Adipocyte (in vitro differentiated cells): ENCODE results near the gene FIBCD1.

Experiments
- DNase-seq: peaks from one replicate; pipeline ENCODE4 v3.0.0-alpha.2; 2015; ENCODE audit warnings: low read depth
- H3K27me3 ChIP-seq: replicated peaks from 2 replicates; pipeline ENCODE4 v1.7.0; 2013; ENCODE audit warnings: mild to moderate bottlenecking, low read length, moderate library complexity; ENCODE audit not compliant: control insufficient read depth, insufficient read depth
- H3K36me3 ChIP-seq: 2 replicates; pipeline ENCODE4 v1.7.0; 2013; ENCODE audit warnings: low read length, mild to moderate bottlenecking, moderate library complexity; ENCODE audit not compliant: control insufficient read depth, insufficient read depth, severe bottlenecking
- H3K4me1 ChIP-seq: 2 replicates; pipeline ENCODE4 v1.7.0; 2013; ENCODE audit warnings: mild to moderate bottlenecking, low read length, moderate library complexity; ENCODE audit not compliant: control insufficient read depth, insufficient read depth
- H3K4me3 ChIP-seq: 2 replicates; pipeline ENCODE4 v1.7.0; 2013; ENCODE audit warnings: mild to moderate bottlenecking, low read length, moderate library complexity
- H3K9ac ChIP-seq: 2 replicates; pipeline ENCODE4 v1.7.0; 2013; ENCODE audit warnings: mild to moderate bottlenecking, low read length, moderate library complexity
- H3K9me3 ChIP-seq: 2 replicates; pipeline ENCODE4 v1.7.0; 2013; ENCODE audit warnings: mild to moderate bottlenecking, low read length, moderate library complexity; ENCODE audit not compliant: control insufficient read depth

Gene FIBCD1

DNA sequence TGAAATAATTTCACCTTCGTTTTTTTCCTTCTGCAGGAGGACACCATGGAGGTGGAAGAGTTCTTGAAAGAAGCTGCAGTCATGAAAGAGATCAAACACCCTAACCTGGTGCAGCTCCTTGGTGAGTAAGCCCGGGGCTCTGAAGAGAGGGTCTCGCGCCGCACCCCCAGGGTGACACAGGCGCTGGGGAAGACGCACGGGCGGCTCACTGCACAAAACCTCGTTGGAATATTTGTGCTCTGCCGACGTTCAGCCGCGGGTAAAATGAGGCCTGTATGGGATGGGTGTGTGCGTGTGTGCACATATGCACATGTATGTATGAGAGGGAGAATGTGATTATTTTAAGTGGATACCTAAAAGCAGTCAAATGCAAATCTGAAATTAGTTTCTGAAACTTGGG lies 67.0 kb downstream of the FIBCD1 start:
- H3K4me1 ChIP-seq: peaks cover 42% of the 10 kb centered on the region
- no peak for DNase-seq
- no peak overlapping the region for H3K4me3 ChIP-seq
- H3K9ac ChIP-seq: no peak overlapping the region
- no peaks in the 10 kb centered on the region for H3K27me3 ChIP-seq
- H3K9me3 ChIP-seq: no peaks in the 10 kb centered on the region
- H3K36me3 ChIP-seq: peaks cover 59% of the 10 kb centered on the region

DNA sequence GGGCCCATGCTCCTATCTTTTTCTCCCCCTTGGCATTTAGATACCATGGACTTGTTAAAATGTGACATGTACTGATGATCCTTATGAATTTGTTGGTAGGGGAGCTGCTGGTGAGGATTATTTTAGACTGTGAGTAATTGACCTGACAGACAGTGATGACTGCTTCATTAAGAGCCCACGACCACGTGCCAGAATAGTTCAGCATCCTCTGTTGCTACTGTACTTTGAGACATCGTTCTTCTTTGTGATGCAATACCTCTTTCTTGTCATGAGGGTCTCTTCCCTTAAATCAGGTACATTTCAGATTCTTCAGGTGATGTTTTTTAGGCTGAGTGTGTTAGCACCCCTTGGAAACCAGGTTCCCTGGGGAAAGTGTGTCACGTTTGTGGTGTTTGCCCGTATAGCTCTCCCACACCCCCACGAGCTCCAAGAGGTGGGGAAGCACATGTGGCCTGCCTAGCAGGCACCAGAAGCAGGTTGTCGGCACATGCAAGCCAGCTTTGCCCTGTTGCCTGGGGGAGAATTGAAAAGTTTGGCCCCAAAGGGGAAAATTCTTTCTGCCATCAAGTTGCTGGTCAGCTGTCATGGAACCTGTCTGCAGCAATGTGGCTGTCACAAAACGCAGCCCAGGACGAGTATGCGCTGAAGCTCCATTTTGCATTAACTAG lies 67.5 kb downstream of the FIBCD1 start:
- H3K4me3 ChIP-seq: no peak overlapping the region
- no peaks in the 10 kb centered on the region for H3K9me3 ChIP-seq
- H3K9ac ChIP-seq: no peak overlapping the region
- H3K4me1 ChIP-seq: peaks cover 43% of the 10 kb centered on the region
- no peak for DNase-seq
- H3K36me3 ChIP-seq: peaks cover 56% of the 10 kb centered on the region
- H3K27me3 ChIP-seq: no peaks in the 10 kb centered on the region

DNA sequence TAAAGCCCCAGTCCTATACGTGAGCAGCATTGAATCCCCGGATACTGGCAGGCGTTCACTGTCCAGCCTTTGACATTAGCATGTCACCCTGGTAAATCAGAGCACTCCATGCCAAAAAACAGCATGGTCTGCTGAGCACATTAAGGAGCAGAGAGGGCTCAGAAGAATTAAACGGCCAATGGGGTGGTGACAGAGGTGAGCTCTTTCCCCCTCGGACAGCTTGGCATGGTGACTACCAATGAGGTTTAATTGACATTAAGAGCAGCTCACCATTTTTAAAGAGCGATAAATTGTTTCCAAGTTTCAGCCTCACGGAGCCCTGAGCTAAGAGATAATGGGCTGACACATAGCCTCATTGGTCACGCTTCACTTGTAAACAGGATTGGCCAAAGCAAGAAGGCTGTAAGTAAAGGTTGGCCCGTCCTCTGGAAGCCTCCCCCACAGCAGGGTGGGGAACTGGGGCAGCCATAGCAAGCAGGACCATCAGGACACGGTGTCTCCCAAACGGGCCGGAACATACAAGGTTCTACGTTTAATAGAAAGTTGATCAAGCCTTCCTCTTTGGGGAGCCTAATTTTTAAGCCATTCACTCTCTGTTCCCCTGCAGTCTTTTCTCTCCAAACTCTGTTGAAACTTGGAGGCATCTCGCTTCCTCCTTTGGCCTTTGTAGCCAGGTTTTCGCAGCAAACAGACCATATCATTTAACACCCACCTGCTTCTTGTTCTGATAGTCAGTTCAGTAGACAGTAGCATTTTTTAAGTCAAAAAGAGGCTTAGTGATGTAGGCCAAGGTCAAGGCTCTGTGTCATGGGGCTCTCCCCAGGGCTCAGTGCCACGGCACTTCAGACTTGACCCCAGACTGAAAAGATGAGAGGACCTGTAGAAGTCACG lies 68.3 kb downstream of the FIBCD1 start:
- Histone ChIP-seq H3K9me3 (no peaks in the 10 kb centered on the region), H3K9ac (peak overlapping the region; percentile 25), H3K4me3 (no peak overlapping the region), H3K4me1 (peaks cover 46% of the 10 kb centered on the region), H3K36me3 (peaks cover 52% of the 10 kb centered on the region), H3K27me3 (no peaks in the 10 kb centered on the region)
- peak; percentile 38 for DNase-seq

DNA sequence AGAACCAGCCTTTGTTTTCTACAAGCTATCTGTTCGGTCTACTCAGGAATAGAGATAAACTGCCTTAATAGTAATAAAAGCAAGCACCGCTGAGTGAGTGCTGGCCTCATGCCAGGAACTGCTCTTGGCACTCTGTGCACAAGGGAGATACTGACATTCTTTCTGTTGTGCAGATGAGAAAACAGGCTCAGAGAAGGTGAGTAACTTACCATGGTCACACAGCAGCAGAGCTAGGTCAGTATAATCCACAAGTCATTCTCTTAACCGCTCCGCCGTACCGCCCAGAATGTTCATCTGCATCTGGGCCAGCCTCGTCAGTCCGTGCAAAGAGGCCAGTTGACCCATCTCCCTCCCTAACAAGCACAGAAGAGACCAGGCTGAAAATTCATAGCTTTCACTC lies 69.8 kb downstream of the FIBCD1 start:
- H3K27me3 ChIP-seq: no peaks in the 10 kb centered on the region
- H3K4me3 ChIP-seq: no peak overlapping the region
- DNase-seq: peak; percentile 28
- no peaks in the 10 kb centered on the region for H3K9me3 ChIP-seq
- H3K4me1 ChIP-seq: peaks cover 46% of the 10 kb centered on the region
- no peak overlapping the region for H3K9ac ChIP-seq
- H3K36me3 ChIP-seq: peaks cover 53% of the 10 kb centered on the region

DNA sequence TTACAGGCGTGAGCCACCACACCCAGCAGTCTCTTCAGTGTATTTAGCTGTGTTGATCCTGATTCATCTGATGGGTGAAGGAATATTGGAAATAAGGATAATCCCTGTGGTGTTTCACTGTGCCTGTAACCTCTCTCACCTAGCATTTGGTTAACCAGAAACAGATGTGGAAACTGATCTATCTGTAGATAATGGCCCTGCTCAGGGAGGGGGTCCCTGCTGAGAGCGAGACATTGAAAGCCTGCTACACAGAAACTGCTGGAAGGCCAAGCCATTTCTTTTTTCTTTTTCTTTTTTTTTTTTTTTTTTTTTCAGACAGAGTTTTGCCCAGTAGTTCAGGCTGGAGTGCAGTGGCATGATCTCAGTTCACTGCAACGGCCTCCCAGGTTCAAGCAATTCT lies 70.8 kb downstream of the FIBCD1 start:
- H3K27me3 ChIP-seq: no peaks in the 10 kb centered on the region
- peaks cover 50% of the 10 kb centered on the region for H3K4me1 ChIP-seq
- H3K36me3 ChIP-seq: peaks cover 53% of the 10 kb centered on the region
- no peak overlapping the region for H3K9ac ChIP-seq
- no peak overlapping the region for H3K4me3 ChIP-seq
- H3K9me3 ChIP-seq: no peaks in the 10 kb centered on the region
- DNase-seq: peak; percentile 19

DNA sequence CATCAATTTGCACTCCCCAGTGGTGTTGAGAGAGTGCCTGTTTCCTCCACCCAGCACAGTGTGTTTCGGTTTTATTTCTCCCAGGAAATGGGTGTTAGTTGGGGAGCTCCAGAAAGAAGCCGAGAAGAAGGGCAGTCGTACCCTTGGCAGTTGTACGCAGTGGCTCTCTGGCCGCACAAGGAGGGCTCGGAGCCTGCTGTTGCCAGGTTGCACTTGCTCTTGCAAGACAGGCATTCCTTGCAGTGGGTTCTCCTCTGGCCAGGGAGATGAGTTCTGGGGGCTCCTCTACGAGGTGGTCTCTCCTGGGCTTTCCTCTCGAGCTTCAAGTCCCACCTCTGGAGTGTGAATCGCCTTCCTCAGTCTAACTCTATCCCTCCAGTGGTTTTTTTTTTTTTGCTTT lies 71.5 kb downstream of the FIBCD1 start:
- no peak for DNase-seq
- Histone ChIP-seq H3K27me3 (no peaks in the 10 kb centered on the region), H3K9me3 (no peaks in the 10 kb centered on the region), H3K36me3 (peaks cover 54% of the 10 kb centered on the region), H3K9ac (peak overlapping the region; percentile 48), H3K4me3 (no peak overlapping the region), H3K4me1 (peaks cover 48% of the 10 kb centered on the region)

DNA sequence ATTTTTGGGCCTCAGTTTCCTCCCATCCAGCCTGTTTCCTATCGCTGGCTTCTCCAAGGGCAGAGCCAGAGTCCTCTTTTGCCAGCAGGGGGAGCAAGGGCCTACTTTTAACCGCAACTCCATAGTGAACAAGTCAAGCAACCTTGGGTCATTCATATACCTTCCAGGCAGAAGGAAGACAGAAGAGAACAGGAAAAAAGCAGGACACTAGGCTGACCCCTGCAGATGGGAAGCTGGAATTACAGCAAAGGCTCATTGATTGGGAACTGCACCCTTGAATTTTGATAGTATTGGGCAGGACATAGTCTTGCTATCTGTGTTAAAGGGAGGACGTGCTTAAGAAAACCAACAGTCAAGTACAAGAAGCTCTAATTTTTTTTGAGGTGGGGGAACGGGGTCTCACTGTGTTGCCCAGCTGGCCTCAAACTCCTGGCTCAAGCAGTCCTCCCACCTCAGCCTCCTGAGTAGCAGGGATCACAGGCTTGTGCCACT lies 72.5 kb downstream of the FIBCD1 start:
- H3K4me3 ChIP-seq: no peak overlapping the region
- DNase-seq: peak; percentile 86
- no peaks in the 10 kb centered on the region for H3K9me3 ChIP-seq
- peaks cover 48% of the 10 kb centered on the region for H3K36me3 ChIP-seq
- no peaks in the 10 kb centered on the region for H3K27me3 ChIP-seq
- H3K4me1 ChIP-seq: peaks cover 56% of the 10 kb centered on the region
- H3K9ac ChIP-seq: no peak overlapping the region

DNA sequence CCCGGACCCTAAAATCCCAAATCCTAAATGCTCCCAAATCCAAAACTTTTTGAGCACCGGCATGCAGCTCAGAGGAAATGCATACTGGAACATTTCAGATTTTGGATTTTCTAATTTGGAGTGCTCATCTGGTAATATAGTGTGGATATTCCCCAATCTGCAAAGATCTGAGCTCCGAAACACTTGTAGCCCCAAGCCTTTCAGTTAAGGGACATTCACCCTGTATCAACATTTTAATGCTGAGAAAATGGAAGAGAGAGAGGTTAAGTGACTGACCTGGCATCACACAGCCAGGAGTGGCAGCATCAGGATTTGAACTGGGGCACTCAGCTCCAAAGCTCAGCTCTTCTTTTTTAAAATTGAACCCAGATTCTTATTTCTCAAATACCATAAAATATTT lies 73.1 kb downstream of the FIBCD1 start:
- no peak for DNase-seq
- Histone ChIP-seq H3K4me3 (no peak overlapping the region), H3K9ac (no peak overlapping the region), H3K36me3 (peaks cover 43% of the 10 kb centered on the region), H3K27me3 (no peaks in the 10 kb centered on the region), H3K4me1 (peaks cover 62% of the 10 kb centered on the region), H3K9me3 (no peaks in the 10 kb centered on the region)

DNA sequence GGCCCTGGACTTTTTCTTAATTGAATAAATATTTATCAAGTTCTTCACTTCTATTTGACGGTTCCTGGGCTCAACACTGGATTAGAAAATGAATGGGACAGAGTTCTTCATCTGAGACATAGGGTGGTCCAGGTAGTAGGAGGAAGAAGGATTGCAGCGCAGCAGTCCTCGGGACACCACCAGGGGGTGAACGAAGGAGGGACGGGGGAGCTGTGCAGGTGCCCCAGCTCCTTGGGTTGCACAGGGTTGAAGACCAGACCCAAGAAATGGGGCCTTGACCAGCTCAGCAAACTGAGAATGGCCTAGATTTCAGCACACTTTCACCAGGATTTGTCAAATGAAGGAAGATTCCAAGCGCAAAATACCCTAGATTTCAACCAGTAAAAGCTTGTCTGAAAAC lies 74.5 kb downstream of the FIBCD1 start:
- H3K9me3 ChIP-seq: no peaks in the 10 kb centered on the region
- no peak overlapping the region for H3K4me3 ChIP-seq
- peaks cover 63% of the 10 kb centered on the region for H3K4me1 ChIP-seq
- peaks cover 38% of the 10 kb centered on the region for H3K36me3 ChIP-seq
- H3K27me3 ChIP-seq: no peaks in the 10 kb centered on the region
- no peak for DNase-seq
- H3K9ac ChIP-seq: no peak overlapping the region

DNA sequence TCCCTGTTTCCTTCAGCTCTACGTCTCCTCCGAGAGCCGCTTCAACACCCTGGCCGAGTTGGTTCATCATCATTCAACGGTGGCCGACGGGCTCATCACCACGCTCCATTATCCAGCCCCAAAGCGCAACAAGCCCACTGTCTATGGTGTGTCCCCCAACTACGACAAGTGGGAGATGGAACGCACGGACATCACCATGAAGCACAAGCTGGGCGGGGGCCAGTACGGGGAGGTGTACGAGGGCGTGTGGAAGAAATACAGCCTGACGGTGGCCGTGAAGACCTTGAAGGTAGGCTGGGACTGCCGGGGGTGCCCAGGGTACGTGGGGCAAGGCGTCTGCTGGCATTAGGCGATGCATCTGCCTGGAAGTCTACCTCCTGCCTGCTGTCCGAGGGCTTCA lies 76.3 kb downstream of the FIBCD1 start:
- DNase-seq: no peak
- H3K4me1 ChIP-seq: peaks cover 73% of the 10 kb centered on the region
- no peaks in the 10 kb centered on the region for H3K9me3 ChIP-seq
- no peak overlapping the region for H3K4me3 ChIP-seq
- H3K9ac ChIP-seq: peak overlapping the region; percentile 7
- no peaks in the 10 kb centered on the region for H3K27me3 ChIP-seq
- peaks cover 38% of the 10 kb centered on the region for H3K36me3 ChIP-seq

DNA sequence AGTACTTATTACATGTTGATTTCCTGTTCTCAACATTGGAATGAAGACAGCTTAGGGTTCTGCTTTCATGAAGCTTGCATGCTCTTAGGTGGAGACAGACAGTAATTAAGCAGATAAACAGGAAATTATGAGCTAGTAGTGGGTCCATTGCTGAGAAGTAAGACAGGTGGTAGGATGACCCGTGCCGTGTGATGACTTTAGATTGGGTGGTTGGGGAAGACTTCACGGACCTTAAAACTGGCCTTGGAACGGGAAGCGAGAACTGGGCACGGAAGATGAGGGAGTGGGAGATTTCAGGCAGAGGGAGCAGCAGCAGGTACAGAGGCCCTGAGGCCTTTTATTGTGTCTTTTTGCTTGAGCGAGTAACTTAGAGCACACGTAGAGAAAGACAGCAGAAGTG lies 76.8 kb downstream of the FIBCD1 start:
- Histone ChIP-seq H3K9me3 (no peaks in the 10 kb centered on the region), H3K36me3 (peaks cover 39% of the 10 kb centered on the region), H3K27me3 (no peaks in the 10 kb centered on the region)

More for the DNA sequence above, 76.8 kb downstream of the FIBCD1 start:
- Histone ChIP-seq H3K4me3 (no peak overlapping the region), H3K4me1 (peaks cover 72% of the 10 kb centered on the region), H3K9ac (peak overlapping the region; percentile 7)
- DNase-seq: no peak
